Keratinocyte (primary cell): ENCODE data around the gene RHOBTB1. TPM values are rescaled to one million over a fixed set of nuclear protein-coding genes. Genes with fewer than 3 reads are reported as not detected.

Experiments used
- DNase-seq: peaks from one replicate; pipeline ENCODE4 v3.0.0-alpha.2; 2011; ENCODE audit warnings: low read depth, missing footprints, low spot score
- FAIRE-seq: peaks from 2 replicates; lab custom pipeline; 2011; peaks lifted over from hg19 to GRCh38; lab: Jason Lieb, UNC
- H2AFZ ChIP-seq: 2 replicates; pipeline ENCODE4 v1.6.0; 2012; ENCODE audit warnings: low read length, control low read depth, inconsistent platforms; ENCODE audit not compliant: control insufficient read depth
- H3K27ac ChIP-seq: 2 replicates; pipeline ENCODE4 v1.5.1; 2011; ENCODE audit warnings: low read length; ENCODE audit not compliant: control insufficient read depth, insufficient read depth
- H3K27me3 ChIP-seq: 3 replicates; pipeline ENCODE4 v1.6.0; 2011; ENCODE audit warnings: low read length; ENCODE audit not compliant: control insufficient read depth, insufficient read depth; ENCODE audit errors: extremely low read depth
- H3K36me3 ChIP-seq, 2 experiments: 2 replicates in 1 of 2; 3 replicates in 1 of 2; pipeline ENCODE4 v1.5.1; 2011; ENCODE audit warnings: low read length in 2 of 2, mild to moderate bottlenecking in 1 of 2; ENCODE audit not compliant: control insufficient read depth in 2 of 2, insufficient read depth in 2 of 2; ENCODE audit errors: extremely low read depth in 1 of 2
- H3K4me1 ChIP-seq: 3 replicates; pipeline ENCODE4 v1.5.1; 2011; ENCODE audit warnings: low read length; ENCODE audit not compliant: control insufficient read depth, insufficient read depth; ENCODE audit errors: extremely low read depth
- H3K4me2 ChIP-seq: 3 replicates; pipeline ENCODE4 v1.6.0; 2011; ENCODE audit warnings: low read depth, low read length; ENCODE audit not compliant: control insufficient read depth, insufficient read depth; ENCODE audit errors: extremely low read depth
- H3K4me3 ChIP-seq, 3 experiments: fragments of 200-600 bp in 1 of 3; sonication (generic) in 1 of 3; 2 replicates in 2 of 3; 3 replicates in 1 of 3; pipeline ENCODE4 v1.5.1; 2011 to 2016; ENCODE audit warnings: low read length in 3 of 3, mild to moderate bottlenecking in 3 of 3, control low read depth in 2 of 3, inconsistent platforms in 1 of 3, low read depth in 1 of 3, mixed read lengths in 1 of 3, mixed run types in 1 of 3, moderate library complexity in 1 of 3; ENCODE audit not compliant: control insufficient read depth in 2 of 3, insufficient read depth in 2 of 3; ENCODE audit errors: extremely low read depth in 1 of 3
- H3K79me2 ChIP-seq: 2 replicates; pipeline ENCODE4 v1.6.0; 2012; ENCODE audit warnings: low read length; ENCODE audit not compliant: control insufficient read depth, insufficient read depth
- H3K9ac ChIP-seq: 3 replicates; pipeline ENCODE4 v1.6.0; 2011; ENCODE audit warnings: low read length; ENCODE audit not compliant: control insufficient read depth, insufficient read depth; ENCODE audit errors: extremely low read depth
- H3K9me1 ChIP-seq: 3 replicates; pipeline ENCODE4 v1.6.0; 2011; ENCODE audit warnings: low read length; ENCODE audit not compliant: control insufficient read depth, insufficient read depth; ENCODE audit errors: extremely low read depth
- H3K9me3 ChIP-seq: 2 replicates; pipeline ENCODE4 v1.5.1; 2012; ENCODE audit warnings: low read depth, low read length; ENCODE audit not compliant: control insufficient read depth
- H4K20me1 ChIP-seq: 3 replicates; pipeline ENCODE4 v1.6.0; 2011; ENCODE audit warnings: low read length; ENCODE audit not compliant: control insufficient read depth, insufficient read depth; ENCODE audit errors: extremely low read depth
- EZH2 ChIP-seq: IDR thresholded peaks from one replicate; pipeline ENCODE4 v1.6.1; 2012; ENCODE audit warnings: inconsistent platforms, mild to moderate bottlenecking, low read length, moderate library complexity
- dilution Hi-C: fragments of 300-500 bp; cut with MboI; formaldehyde crosslinking; loops from one replicate; pipeline ENCODE4 v1.7.0; 2020; ENCODE audit warnings: low sequenced_read_pairs; ENCODE audit not compliant: extremely low pct_ligation_motif_present
- polyA plus RNA-seq, 5 experiments: library from polyadenylated mRNA; depleted of rRNA in 3 of 5; stranded (reverse) in 3 of 5; stranded (forward) in 1 of 5; unstranded in 1 of 5; fragments of >200 nt; gene quantifications; 1 replicate in 1 of 5; 2 replicates in 3 of 5; 3 replicates in 1 of 5; pipeline versions ENCODE4 v1.2.1 to v1.2.3, GENCODE V29; 2011 to 2012; ENCODE audit warnings: missing spikeins in 2 of 5, low read depth in 1 of 5, low replicate concordance in 1 of 5
- TF ChIP-seq, protein P1 (sequence below), 3 experiments: IDR thresholded peaks in 1 of 3; conservative IDR thresholded peaks in 1 of 3; optimal IDR thresholded peaks in 1 of 3; 2 replicates in 2 of 3; 3 replicates in 1 of 3; pipeline versions ENCODE3 to v1.5.1; 2011; ENCODE audit warnings: low read length in 3 of 3, mild to moderate bottlenecking in 3 of 3, moderate library complexity in 2 of 3, control low read depth in 1 of 3, inconsistent platforms in 1 of 3; ENCODE audit not compliant: insufficient read depth in 2 of 3; ENCODE audit errors: extremely low read depth in 1 of 3

Gene RHOBTB1
- polyA plus RNA-seq, 1 donor (not counting 4 experiments of a cell fraction or from before 2014, with no cell fraction given): 4.6 TPM

- Histone ChIP-seq H3K79me2 (no peaks in the 10 kb centered on the region), H3K4me2 (no peak overlapping the region), H3K36me3 (no peaks in the 10 kb centered on the region), H3K9ac (no peak overlapping the region), H3K4me3 (no peak overlapping the region), H3K9me1 (no peaks in the 10 kb centered on the region), H2AFZ (no peak overlapping the region), H3K27me3 (no peaks in the 10 kb centered on the region), H3K9me3 (no peaks in the 10 kb centered on the region), H4K20me1 (no peaks in the 10 kb centered on the region), H3K27ac (no peak overlapping the region), H3K4me1 (no peaks in the 10 kb centered on the region)
- TF ChIP-seq, protein P1, sequence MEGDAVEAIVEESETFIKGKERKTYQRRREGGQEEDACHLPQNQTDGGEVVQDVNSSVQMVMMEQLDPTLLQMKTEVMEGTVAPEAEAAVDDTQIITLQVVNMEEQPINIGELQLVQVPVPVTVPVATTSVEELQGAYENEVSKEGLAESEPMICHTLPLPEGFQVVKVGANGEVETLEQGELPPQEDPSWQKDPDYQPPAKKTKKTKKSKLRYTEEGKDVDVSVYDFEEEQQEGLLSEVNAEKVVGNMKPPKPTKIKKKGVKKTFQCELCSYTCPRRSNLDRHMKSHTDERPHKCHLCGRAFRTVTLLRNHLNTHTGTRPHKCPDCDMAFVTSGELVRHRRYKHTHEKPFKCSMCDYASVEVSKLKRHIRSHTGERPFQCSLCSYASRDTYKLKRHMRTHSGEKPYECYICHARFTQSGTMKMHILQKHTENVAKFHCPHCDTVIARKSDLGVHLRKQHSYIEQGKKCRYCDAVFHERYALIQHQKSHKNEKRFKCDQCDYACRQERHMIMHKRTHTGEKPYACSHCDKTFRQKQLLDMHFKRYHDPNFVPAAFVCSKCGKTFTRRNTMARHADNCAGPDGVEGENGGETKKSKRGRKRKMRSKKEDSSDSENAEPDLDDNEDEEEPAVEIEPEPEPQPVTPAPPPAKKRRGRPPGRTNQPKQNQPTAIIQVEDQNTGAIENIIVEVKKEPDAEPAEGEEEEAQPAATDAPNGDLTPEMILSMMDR (optimal IDR thresholded peaks at IDR 0.05 in 1 of 3, IDR thresholded peaks at IDR 0.05 in 1 of 3, conservative IDR thresholded peaks at IDR 0.05 in 1 of 3; ENCODE audit: extremely low read depth in 1 of 3, insufficient read depth in 2 of 3, low read length in 3 of 3): no peak
- TF ChIP-seq EZH2: no peak
- FAIRE-seq (no peak), DNase-seq (no peak)
- dilution Hi-C loops: no loop called here
Observed at GRCh38 chr10:60899266-60899665, 44.7 kb downstream of the RHOBTB1 start.

- Histone ChIP-seq H2AFZ (no peak overlapping the region), H3K27me3 (no peaks in the 10 kb centered on the region), H3K4me3 (no peak overlapping the region), H3K27ac (no peak overlapping the region), H4K20me1 (no peaks in the 10 kb centered on the region), H3K9me3 (no peaks in the 10 kb centered on the region), H3K4me2 (no peak overlapping the region), H3K9me1 (no peaks in the 10 kb centered on the region), H3K9ac (no peak overlapping the region), H3K36me3 (no peaks in the 10 kb centered on the region), H3K4me1 (no peaks in the 10 kb centered on the region), H3K79me2 (no peaks in the 10 kb centered on the region)
- DNase-seq: no peak
- TF ChIP-seq EZH2: no peak
- TF ChIP-seq, protein P1 (optimal IDR thresholded peaks at IDR 0.05 in 1 of 3, IDR thresholded peaks at IDR 0.05 in 1 of 3, conservative IDR thresholded peaks at IDR 0.05 in 1 of 3; ENCODE audit: extremely low read depth in 1 of 3, insufficient read depth in 2 of 3, low read length in 3 of 3): no peak
- dilution Hi-C loops: no loop called here
- no peak for FAIRE-seq
Observed at GRCh38 chr10:60898321-60898720, 45.7 kb downstream of the RHOBTB1 start.
